ENCODE results near the gene PHF14. TPM values are rescaled to one million over a fixed set of nuclear protein-coding genes. Genes with fewer than 3 reads are reported as not detected.
A peak's percentile ranks its signal among the peaks of the same experiment; 100 is the strongest.
"Not testable (repeated sequence)": the region's sequence is repeated elsewhere in the genome, so short reads cannot be mapped to it uniquely, and the experiment has no call there.

The PHF14 gene
- polyA plus RNA-seq (ENCODE audit: insufficient read length): 31.6 TPM

DNA sequence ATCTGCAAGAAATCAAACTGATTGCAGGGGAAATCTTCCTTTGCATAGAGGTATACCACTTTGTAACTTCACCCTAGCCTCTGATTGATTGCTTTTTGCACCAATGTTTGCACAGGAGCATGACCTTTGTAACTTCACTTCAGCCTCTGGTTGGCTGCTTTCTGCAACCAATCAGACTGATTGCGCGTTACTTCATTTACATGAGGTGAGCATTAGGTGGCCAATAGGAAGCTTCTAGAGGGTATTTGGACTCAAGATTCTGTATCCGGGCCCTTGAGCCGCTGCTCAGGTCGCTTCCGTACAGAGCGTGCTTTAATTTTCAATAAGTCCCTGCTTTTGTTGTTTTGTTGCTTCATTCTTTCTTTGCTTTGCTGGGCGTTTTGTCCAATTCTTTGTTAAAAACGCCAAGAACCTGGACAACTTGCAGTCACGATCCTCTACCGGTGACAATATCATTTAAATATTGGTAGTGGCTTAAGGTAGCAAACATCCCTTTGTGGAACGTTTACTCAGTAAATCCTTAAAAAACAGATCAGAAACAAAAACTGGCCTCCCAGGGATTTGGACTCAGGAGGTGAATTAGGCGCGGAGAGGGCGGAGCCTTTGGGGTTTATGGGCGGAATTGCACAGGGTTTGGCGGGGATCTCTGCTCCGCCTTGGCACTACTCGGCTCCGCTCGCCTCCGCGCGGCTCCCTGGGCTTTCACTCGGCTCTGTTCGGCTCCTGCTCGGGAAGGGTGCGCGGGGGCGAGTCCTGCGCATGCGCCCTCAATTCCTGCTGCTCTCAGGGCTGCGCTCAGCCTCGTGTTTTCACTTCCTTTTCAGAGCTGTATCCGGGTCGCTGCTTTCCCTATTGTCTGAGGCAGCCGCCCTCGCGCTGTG is at the start of gene PHF14:
TSS of gene PHF14 (plus strand) at position 812 of the 881 bp plus-strand sequence. CDS start 452 bp downstream, outside the sequence.
- DNase-seq (ENCODE audit: low read depth): peak; percentile 94

DNA sequence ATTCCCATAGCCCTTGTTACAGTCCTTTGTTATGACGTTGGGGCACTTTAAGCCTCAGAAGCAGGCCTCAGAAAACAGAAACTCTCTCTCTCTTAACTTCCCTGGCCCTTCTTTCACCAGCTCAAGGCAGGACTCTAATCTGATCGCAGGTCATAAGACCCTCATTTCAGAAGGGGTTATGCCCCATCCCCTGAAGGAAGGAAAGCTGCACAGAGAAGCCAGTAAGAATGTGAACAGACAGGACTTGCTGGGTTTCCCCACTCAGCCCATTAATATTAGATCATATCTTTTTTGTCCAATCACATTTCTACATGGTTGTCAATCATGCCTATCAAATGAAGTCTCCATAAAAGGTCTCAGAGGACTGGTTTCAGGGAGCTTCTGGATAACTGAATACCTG is 49.3 kb upstream of the PHF14 start:
- DNase-seq (ENCODE audit: low read depth): no peak

DNA sequence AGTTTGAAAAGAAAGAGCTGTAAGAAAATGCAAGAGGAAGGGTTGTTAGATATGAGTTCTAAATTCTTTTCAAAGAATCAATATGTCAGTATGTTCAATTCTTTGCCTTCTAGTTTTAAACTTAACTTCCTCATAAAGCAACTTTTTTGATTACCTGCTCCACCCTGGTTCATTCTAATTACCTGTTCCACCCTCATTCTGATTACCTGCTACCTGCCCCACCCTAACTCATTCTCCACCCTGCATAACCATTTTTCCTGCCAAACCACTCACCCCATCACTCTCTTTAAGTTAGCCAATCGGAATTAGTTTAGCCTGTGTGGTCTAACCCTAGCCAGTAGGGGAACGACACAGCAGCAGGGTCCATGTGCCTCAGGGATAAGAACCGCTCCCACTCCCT is 45.5 kb upstream of the PHF14 start:
- not testable (repeated sequence) for DNase-seq (ENCODE audit: low read depth)

GRCh38 chr7:10930551-10930950 is 43.1 kb upstream of the PHF14 start:
- DNase-seq (ENCODE audit: low read depth): no peak

DNA sequence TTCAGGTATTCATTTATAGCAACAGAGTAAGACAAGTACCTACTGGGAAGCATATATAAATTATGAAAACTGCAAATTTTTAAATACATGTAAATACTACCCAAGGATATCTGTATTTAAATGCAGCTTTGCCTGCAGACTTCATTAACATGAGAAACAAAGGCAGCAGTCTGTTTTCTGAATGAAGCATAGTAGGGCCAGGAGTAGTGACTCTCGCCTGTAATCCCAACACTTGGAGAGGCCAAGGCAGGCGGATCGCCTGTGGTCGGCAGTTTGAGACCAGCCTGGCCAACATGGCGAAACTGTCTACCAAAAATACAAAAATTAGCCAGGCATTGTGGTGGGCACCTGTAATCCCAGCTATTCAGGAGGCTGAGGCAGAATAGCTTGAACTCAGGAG is 42.5 kb upstream of the PHF14 start:
- no peak for DNase-seq (ENCODE audit: low read depth)

DNA sequence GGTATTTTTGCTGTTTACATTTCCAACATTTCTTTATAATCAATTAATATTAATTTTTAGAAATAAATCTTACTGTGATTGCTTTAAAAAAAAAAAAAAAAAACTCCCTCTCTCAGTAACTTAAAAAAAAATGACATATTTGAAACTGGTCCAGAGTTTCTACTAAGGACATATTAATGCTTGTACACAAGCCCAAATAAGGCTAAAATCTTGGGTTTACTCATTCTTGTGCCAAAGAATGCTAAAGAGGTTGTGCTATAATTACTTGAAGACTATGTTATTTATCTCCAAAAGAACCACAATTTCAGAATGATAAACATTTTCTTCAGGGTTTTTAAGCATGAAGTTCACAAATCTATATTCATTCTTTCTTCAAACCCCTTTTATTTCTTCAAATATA is 39.4 kb upstream of the PHF14 start:
- no peak for DNase-seq (ENCODE audit: low read depth)

GRCh38 chr7:10939237-10939910 is 34.3 kb upstream of the PHF14 start:
- no peak for DNase-seq (ENCODE audit: low read depth)

- DNase-seq (ENCODE audit: low read depth): peak; percentile 80
Measured at GRCh38 chr7:10939911-10940703, 33.6 kb upstream of the PHF14 start.

DNA sequence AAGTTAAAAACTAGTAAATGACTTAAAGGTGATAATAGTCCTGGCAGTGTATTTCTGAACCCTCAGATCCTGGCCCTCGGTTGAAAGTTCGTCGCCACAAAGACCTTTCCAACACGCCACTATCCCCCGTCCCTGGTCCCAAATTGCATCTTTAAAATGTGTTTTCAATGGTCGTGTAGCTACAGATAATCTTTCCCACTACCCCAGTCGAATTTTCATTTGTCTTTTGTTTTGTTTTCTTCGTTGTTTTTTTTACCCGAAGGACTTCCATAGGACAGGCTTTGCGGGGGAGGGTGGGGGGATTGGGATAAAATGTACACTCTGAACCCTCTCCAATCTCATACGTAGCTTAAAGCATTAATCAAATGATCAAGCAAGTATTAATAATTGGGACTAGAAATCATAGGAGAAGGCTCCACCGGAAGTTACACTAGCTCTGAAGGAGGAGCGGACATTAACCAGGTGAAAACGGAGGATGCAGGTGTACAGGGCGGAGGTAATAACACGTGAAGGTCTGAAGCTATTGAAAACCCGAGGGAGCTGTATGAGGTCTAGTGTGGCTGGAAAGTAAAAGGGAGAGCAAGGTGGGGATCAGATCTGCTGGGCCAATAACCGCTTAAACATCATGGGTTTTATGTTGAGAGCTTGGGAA is 32.8 kb upstream of the PHF14 start:
- DNase-seq (ENCODE audit: low read depth): no peak

DNA sequence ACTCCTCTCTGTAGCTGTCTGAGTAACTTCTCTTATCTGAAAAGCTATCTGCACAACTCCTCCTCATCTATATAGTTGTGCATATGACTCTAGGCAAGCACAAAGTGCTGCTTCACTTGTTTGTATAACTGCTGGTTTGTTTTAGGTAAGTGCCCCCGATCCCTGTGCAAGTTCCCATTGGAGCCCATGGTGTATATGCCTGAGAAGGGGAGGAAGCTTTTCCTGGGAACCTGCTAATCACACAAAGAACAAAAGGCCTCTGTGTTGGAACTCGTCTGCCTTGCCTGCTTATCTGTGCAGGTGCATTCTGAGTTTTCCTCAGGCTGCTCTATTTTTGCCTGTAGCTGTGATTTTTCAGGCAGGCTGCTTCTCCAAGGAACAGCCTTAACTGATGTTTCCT is 23.2 kb upstream of the PHF14 start:
- no peak for DNase-seq (ENCODE audit: low read depth)

GRCh38 chr7:10950974-10951578 is 22.6 kb upstream of the PHF14 start:
- not testable (repeated sequence) for DNase-seq (ENCODE audit: low read depth)

DNA sequence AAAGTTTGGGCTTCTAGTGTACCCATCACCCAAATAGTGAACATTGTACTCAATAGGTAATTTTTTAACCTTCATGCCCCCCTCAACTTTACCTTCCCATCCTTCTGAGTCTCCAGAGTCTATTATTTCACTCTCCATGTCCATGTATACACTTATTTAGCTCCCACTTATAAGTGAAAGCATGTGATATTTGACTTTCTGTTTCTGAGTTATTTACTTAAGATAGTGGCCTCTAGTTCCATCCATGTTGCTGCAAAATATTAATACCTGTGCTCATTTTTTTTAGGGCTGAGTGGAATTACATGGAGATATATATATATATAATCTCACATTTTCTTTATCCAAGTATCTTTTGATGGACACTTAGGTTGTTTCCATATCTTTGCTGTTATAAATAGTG is 21.1 kb upstream of the PHF14 start:
- DNase-seq (ENCODE audit: low read depth): no peak

- not testable (repeated sequence) for DNase-seq (ENCODE audit: low read depth)
Measured at GRCh38 chr7:10953078-10953750, 20.5 kb upstream of the PHF14 start.

DNA sequence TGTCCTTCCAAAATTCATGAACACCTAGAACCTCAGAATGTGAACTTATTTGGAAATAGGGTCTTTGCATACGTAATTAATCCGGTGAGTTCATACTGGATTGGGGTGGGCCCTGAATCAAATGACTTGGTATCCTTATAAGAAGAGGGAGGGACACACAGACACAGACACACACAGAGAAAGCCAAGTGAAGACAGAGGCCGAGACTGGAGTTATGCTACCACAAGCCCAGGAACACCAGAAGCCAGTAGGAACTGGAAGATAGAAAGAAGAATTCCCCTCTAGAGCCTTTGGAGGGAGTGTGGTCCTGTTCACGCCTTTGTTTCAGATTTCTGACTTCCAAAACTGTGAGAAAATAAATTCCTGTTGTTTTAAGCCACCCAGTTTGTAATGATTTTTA is 17.1 kb upstream of the PHF14 start:
- no peak for DNase-seq (ENCODE audit: low read depth)

- DNase-seq (ENCODE audit: low read depth): not testable (repeated sequence)
Measured at GRCh38 chr7:10960242-10960641, 13.4 kb upstream of the PHF14 start.

DNA sequence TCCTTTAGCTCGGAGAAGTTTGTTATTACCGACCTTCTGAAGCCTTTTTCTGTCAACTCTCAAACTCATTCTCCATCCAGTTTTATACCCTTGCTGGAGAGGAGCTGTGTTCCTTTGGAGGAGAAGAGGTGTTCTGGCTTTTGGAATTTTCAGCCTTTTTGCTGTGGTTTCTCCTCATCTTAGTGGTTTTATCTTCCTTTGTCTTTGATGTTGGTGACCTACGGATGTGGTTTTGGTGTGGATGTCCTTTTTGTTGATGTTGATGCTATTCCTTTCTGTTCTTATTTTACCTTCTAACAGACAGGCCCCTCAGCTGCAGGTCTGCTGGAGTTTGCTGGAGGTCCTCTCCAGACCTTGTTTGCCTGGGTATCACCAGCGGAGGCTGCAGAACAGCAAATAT is 8.7 kb upstream of the PHF14 start:
- DNase-seq (ENCODE audit: low read depth): not testable (repeated sequence)

DNA sequence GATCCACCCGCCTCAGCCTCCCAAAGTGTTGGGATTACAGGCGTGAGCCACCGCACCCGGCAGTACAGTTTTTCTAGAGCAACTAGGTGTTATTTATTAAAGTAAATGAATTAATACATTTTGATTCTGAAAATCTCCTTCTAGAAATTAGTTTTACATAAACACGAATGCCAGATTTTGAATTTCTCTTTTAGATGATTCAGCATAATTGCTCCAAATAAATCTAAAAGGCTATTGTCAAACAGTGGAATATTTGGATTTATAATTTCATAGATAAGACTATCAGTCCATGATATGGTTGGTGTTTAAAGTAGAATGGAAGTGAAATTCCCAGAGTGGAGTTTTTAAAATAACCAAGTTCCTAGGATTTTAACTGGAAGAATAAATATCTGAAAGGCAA is 1.5 kb upstream of the PHF14 start:
- no peak for DNase-seq (ENCODE audit: low read depth)

DNA sequence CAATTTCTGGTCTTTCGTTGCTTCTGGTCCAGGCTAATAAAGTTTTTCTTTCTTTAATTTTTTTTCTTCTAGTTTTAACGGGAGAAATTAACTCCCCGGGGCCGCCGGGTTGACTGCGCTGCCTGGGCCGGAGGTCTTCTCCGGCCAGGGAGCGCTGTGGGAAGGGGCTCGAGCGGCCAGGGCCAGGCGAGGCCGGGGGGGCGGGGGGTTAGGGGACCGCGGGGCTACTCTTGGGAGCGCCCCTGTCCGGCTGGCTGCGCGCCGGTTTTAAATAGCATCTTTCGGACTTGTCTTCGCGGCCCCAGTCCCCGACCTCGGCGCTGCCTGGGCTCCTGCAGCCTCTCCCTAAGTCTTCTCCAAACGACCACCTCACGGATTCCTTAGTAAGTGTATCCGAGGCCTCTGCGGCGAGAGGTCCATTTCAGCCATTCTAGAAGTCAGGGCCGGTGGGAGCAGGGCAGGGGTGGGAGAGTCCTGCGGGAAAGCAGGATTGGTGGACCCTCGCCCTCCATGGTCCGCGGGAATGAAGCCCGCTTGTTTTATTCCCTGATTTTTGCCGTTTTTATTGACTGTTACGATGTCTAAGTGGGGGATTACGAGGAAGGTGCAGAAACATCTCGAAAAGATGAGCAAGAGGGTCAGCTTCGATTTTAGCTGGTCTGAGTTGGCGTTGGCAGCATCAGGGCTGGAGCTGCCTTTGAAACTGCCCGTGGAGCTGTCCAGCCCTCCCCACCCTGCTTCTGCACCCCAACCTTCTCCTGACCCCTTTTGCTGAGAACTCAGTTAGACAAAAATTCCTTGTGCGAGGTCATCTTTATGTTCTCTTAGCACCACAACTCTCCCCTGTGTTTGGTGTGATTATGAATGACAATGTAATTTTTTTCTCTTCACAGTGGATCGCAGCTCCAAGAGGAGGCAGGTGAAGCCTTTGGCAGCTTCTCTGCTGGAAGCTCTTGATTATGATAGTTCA is 555 bp downstream of the PHF14 start:
- peak; percentile 4 for DNase-seq (ENCODE audit: low read depth)

- DNase-seq (ENCODE audit: low read depth): no peak
Measured at GRCh38 chr7:10977113-10977512, 3.4 kb downstream of the PHF14 start.

All from forelimb muscle (tissue), 1 donor.